ENCODE measurements around the gene GSG1L.

GSG1L gene

DNA sequence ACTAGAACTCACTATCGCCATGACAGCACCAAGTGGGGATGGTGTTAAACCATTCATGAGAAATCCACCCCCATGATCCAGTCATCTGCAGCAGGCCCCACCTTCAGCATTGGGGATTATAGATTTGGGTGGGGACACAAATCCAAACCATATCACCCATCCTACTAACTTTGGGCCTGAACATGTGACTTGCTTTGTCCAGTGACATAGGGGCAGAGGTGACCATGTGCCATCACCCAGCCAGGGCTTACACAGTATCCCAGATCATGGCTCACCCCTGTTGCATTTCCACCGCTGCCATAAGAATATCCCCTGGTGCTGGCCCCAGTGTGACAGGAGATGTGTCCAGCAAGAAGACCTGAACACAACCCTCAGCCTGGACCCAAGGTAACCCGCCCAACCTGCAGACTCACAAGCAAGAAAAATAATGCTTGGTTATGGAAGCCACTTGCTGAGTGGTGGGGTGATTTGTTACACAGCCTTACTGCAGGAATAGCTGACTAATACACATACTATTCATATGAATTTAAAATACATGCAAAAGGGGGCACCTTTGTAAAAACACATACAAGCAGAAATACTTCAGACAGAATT lies 130.9 kb downstream of the GSG1L start:
- DNase-seq: no peak

DNA sequence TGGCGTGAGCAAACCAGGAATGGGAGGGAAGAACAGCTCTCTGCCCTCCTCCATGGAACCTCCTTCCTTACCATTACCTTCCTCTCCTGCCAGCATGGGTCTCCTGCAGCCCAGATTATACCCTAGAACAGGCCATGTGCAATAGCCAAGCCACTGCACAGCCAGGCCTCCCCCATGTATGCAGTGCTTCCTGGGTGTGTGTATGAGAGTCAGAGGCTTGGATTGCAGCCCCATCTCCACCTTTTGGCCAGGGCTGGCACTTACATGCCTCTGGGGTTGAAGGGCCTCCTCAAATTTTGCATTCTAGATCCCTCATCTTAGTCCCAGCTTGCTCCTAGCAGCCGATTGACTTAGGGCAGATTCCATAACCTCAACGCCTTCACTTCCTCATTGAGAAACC lies 133.7 kb downstream of the GSG1L start:
- DNase-seq: no peak

DNA sequence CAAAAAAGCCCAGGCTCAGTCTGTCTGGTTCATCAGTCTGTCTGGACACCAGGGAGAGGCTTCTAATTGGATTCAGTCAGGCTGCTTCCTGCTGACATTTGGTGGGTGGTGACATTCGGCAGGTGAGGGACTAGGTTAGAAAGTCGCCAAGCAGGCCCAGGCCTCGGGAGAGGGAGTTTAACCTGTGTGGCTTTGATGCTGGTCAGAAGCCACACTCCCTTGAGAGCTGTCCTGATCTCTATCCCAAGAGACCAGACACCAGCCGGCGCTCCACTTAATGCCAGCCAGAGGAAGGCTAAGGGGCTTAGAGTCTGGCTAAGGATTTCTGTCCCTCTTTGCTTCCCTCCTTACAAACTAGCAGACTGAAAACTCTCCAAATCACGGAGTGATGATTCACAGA lies 135.0 kb downstream of the GSG1L start:
- no peak for DNase-seq

DNA sequence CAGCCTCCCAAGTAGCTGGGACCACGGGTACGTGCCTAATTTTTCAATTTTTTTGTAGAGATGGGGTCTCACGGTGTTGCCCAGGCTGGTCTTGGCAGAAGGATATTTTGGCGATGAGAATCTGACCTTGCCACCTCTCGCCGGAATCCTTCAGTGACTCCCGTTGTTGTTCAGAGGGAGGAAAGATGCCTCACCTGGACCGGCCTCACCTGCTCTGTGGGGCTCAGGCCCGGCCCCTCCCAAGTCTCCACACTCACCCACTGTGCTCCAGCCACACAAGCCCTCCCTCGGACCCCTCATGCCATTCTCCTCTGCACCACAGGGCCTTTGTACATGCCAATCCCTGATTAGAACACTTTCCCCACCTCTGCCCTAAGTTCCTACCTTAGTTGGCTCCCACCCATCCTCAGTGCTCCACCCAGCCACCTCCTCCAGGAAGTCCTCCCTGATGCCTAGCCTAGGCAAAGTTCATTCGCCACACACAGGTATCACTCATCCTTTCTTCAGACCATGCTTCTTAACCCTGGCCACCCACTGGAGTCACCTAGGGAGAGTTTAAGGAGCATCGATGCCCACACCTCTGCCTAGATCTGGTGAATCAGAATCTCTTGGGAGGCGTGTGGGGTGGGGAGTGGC lies 136.1 kb downstream of the GSG1L start:
- no peak for DNase-seq

DNA sequence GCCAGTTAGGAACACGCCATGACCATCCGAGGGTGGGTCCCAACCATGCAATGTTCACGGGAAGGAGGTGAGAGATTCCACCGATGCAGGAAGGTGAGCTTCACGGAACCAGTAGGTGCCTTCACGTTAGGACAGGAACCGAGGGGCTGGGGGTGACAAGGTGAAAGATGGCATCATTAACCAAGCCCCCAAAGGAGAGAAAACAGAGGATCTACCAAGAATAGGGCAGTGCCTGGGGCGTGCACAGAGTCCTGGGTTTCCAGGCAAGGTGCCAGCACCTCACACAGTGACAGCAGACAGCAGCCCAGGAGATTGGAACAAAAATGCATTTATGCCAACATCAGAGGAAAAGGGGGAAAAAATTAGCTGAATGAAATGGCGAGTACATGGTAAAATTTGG lies 137.9 kb downstream of the GSG1L start:
- no peak for DNase-seq

DNA sequence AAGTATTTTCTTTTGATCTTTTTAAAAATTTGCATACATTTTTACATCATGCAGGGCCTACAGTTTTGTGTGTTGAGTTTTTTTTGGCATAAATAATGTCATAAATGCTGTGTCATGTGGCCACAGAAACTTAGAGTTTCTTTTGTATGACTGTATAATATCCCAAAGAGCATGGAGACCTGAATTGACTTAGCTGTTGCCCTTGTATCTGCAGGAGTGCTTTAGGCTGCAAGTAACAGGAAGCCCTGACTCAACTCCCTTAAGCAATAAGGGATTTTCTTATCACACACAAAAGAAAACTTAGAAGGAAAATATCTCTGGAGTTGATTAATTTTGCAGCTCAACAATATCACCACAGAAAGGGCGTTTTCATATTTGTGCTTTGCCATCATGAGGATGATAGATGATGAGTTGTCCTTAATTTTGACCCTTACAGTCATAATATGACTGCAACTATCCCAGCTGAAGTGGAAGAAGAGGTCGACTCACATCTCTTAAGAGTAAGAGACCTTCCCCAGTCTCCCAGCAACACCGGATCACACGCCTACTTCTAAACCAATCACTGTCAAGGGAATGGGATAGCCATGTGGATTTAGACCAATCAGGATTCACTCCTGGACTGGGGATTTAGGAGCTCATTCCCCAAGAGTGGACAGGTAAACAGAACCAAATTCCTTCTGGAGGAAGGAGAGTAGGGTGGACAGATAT lies 138.9 kb downstream of the GSG1L start:
- DNase-seq: no peak

DNA sequence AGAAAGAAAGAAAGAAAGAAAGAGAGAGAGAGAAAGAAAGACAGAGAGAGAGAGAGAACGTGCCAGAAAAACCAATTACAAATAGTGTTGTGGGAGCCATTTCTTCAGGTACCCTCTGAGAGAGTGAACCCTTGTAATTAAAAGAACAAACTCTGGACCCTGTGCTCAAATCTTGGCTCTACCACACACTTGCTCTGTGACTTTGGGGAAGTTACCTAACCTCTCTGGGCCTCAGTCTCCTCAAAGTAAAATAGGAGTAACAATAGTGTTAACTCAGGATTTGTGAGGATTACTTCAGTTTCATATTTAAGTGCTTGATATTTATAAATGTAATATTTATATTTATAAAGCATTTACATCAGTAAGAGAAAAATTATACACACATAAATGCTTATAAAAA lies 139.8 kb downstream of the GSG1L start:
- no peak for DNase-seq

DNA sequence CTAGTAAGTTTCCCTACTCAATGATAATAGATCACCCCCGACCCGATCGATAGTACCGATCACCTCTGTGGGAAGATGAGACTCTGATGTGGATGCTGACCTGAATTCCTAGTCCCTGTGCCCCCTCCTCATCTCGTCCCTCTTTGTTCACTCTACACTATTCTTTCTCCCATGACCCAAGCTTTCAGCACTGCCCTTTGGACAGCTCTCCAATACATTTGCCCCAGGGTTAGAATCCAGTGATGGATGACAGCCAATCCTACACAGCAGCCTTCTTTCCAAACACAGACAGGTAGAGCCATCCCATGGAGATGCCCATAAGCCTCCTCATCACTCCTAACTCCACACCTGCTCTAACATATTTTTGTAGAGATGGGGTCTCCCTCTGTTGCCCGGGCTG lies 141.1 kb downstream of the GSG1L start:
- DNase-seq: no peak

DNA sequence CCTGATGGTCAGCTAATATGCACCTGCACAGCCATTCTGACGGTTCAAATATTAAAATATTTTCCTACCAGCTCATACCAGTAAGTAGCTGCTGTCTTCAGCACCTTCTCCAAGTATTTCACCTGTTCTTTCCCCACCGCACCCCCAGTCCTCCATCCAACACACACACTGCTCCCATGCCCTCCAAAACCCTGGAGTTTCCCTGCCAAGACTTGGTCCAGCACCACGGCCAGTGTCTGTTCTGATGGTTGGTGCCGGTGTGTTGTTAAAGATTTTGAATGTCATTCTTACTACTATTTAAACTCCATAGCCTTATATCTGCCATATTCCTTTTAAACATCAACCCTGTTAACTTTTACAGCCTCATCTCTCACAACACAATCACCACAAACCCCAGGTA lies 142.4 kb downstream of the GSG1L start:
- no peak for DNase-seq

DNA sequence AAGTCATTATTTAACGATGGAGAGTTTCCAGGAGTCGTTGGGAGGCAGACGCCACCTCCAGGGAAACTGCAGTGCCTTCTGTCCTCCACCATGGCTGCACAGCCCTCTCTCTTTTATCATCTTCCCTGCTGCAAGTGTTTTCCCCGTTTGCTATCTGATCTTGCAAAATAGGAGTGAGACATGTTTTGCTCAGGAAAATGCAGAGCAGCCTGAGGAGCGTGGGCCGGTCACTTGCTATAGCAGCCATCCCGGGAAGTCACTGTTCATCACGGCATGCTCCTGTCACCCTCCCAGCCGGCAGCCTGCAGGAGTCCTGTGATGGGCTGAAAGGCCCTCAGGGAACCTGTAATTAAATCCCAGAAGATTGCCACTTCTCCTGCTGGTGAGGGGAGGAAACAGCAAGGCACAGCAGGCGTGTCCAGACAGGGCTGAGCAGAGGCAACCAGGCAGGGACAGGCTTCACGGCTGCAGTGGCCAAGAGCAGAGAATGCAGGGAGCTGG lies 143.1 kb downstream of the GSG1L start:
- no peak for DNase-seq

DNA sequence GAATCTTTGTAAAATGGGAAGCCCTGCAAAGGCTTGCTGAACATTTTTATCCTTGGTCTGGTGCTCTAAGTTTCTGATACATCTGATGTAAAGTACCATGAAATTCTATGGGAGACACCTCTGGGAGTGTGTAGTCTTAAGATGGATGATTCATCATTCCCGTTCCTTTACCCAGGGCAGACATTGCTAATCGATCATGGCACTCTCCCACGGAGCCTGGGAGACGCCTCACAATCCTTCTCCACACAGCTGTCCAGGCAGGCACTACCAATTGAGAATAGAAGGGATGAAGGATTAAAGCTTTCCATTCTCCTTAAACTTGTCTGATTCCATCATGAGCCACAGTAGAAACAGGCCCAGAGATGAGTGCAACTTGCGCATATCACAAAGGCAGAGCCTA lies 144.8 kb downstream of the GSG1L start:
- DNase-seq: no peak

DNA sequence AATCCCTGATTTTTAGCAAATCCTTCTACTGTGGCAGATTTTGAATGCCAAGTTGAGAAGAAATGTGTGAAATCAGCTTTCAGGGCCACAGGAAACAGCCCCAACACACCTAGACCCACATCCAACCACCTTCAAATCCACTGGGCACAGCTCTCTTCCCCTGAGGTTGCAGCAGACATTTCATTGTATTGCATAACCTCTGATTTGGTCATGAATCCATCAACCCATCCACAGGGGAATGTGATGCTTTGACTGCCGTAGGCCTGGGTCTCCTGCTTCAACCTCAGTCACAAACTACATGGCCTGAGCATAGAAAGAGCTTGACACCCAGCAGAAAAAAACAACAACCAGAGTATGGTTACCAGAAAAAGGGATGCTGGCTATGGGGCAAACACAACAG lies 145.6 kb downstream of the GSG1L start:
- no peak for DNase-seq

DNA sequence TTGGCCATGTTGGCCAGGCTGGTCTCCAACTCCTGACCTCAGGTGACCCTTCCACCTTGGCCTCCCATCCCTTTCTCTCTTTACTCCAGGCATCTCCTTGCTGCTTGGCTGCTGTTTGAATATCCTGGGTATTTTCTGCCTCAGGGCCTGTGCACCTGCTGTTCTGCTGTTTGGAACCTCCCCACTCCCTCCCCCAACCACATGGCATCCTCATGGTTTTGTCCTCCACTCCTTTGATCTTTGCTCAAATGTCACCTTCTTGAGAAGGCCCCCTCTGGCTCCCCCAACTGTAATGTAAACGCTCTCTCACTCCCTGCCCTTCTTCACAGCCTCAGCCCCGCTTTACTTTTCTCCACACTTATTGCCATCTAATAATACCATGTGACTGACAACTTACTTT lies 152.0 kb downstream of the GSG1L start:
- DNase-seq: no peak

DNA sequence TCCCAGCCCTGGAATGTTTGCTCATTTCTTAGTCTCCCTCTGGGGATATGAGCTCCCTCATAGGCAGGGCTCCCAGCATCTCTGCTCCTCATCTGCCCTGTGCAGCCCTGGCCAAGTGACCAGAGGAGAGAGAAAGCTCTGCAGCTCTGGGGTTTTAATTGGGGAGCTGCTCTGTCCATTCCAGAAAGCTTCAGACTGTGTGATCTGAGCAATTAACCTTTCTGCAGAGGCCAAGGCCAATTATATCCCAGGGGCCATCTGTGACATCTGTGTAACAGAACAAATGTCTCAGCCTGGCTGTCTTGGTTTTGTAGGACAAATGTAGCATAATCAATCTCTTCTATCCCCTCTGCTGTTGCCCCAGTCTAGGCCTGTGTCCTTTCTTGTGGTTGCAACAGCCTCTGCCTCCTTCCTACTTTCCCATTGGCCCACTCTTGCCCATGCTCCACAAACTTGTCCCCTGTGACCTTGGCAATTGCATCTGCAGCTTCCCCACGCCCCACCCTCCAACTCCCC lies 156.0 kb downstream of the GSG1L start:
- no peak for DNase-seq

DNA sequence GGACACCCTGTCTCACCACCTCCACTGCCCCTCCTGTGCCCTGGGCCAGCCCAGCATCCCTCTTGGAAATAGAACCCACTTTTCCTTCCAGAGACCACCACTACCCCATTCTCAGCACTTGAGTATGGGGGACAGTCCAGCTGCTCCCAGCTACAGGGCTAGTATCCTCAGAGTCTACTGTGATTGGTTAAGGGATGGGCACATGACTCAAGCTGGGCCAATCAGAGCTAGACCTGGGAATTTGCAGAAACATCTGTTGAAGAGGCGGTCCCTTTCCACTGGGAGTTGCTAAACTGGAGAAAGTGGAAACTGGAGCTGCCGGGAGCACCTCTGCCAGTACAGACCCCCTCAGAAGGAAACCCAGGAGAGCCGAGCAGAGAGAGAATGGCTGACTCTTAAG lies 156.6 kb downstream of the GSG1L start:
- DNase-seq: no peak

DNA sequence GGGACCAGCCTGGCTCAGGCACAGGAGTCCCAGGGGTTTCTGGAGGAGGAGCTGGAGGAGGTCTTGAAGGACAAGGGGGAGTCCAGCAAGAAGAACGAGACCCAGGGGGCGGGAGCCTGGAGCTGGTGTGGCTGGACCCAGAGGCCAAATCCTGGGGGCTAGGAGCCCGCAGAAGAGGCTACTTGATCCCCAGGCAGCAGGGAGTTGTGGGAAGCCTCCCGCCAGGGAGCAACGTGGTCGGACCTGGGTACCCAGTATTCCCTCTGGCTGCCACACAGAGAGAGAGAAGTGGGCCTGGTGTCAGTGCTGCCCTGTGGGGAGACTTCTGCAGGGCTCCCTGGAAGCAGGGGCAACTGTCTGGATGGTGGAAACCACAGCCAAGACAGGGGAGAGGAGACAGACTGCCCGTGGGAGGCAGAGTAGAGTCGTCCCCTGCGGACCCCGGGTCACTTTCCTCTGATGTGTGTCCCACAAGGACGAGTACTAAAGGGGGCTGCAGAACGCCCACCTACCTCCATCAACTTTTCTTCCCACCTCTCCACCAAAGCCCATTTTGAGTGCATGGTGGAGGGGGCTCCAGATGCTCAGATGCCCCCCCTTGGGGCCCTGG lies 160.4 kb downstream of the GSG1L start:
- DNase-seq: no peak

DNA sequence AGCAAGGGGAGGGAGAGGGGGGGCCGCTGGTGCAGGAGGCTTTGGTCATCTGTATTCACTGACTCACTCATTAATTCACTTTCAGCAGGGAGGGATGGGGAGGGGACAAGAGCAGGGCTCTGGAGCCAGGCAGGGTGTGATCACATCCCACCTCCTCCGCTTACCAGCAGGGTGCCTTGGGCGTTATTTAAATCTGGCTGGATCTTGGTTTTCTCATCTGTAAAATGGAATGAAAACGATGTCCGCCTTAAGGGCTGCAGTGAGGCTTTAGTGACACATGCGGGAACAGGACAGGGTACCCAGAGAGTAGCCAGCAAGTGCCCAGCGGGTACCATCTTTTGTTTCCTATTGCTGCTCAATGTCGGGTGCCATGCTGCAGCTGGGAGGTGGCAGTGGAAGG lies 161.0 kb downstream of the GSG1L start:
- no peak for DNase-seq

DNA sequence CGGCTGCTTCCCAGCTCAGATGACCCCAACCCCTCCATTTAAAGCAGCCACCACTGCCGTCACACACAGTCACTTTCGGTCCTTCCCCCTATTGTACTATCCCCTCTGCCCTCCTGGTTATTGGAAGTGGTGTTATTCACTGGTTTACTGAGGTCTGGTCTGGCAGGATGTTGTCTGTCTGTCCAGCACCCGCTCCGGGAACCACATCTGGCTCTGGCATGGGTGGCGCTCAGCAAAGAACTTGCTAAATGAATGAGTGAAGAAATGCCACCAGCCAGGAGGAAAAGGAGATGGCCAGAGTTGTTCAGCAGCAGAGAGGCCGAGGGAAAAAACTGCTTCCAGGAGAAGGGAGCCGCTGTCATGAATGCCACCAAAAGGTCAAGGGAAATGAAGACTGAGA lies 161.6 kb downstream of the GSG1L start:
- DNase-seq: no peak

DNA sequence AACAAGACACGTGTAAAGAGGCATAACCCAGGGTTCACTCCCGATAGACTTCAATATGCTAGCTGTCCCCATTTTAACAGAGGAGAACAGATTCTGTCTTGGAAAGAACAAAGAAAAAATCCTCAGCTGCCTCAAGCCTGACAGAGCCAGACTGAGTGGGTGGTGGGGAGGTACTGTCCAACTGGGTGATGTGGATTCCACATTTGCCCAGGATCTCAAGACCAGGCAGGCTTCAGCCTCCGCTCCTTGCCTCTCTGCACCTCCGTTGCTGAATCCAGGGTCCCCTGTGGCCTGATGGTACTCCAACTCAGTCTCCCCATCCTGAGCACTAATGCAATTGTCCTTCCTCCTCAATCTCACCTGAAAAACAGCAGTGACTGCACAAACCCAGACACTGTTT lies 163.8 kb downstream of the GSG1L start:
- no peak for DNase-seq

DNA sequence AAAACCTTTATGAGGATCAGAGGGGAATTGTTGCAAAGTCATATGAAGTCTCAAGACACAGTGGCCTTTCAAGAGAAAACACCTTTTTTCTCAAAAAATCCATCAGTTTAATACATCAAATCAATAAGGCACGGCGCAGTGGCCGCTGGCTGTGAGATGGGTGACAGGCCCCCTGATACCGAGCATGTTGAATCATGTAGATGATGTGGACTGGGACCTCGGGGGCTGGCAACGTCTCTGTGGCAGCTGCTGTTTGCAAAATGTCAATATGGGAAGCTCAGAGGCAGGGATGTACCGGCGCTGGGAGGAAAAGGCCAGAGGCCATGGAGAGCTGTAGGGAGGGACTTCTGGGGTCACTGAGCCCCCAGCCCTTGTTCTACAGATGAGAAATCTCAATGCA lies 169.1 kb downstream of the GSG1L start:
- DNase-seq: no peak

DNA sequence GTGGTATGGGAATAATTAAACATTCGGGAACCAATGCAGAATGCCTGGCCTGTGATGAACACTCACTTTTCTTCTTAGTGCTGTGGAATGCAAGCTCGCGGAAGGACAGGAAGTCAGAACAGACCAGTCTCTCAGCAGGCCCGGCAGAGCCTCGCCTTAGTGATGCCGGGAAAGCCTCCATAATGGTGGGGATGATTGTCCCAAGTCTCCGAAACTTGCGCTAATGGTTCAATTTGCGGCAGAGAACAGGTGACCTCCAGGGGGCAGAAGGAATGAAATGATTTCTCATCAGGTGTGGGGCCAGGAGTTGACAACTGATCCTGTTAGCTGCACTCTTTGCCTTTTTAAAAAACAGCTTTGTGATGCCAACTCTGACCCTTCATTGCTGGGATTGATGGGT lies 170.6 kb downstream of the GSG1L start:
- DNase-seq: no peak

DNA sequence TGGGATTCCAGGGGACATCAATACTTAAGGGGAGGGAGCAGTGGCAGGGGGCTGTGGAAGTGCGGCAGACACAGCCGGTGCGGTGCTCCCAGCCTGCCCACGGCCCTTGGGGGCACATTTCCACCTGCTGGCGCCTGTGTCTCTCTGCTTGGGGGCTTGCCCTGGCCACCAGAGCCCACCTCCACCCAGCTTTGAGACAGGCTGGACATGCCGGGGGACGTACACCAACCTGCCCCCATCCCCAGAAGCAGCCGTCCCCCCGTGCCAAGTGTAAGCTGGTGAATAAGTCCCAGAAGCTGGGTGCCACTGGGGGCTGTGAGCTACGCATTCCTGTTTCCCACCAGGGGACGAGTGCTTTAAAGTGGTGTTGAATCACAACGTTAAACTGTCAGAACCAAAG lies 172.6 kb downstream of the GSG1L start:
- no peak for DNase-seq

DNA sequence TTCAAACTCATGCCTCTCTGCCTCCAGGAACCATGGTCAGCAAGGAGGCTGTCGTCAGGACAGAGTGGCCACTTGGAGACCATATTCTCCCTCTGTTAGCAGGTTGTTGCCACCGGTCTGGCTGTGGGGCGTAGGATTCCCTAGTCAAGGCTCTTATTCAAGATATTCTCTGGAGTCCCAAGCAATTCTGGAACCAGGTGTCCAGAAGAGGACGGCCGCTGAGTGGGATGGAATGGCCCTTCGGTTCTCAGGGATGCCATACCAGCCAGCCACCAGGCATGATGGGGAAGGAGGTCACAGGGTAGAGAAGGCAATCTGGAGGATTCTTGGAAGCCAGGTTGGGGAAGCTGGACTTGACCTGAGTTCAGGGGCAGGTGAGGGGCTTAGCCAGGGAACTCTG lies 173.5 kb downstream of the GSG1L start:
- no peak for DNase-seq

DNA sequence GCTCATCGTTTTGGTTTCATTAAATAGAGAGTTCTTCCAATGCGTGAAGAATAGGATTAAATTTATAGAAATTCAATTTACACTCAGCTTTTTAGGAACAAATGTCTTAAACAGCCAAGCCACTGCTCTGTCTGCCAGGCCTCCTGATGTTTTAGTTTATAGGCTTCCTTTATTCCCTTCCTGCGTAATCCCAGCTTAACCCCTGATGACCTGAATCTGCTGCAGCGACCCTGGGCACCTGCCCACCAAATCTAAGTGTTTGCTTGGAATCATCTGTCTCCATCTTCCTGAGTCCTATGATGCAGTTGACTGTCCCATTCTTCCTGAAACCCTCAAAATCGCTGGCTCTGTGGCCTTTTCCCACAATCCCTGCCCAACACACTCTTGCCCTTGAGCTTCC lies 179.9 kb downstream of the GSG1L start:
- DNase-seq: no peak

All from activated CD8-positive, alpha-beta memory T cell treated with anti-CD3 and anti-CD28 coated beads, Interleukin-2, amount 50 U/mL, for 48 hours (primary cell).